K562 (cell line): ENCODE data around the gene CHAC1. TPM values are rescaled to one million over a fixed set of nuclear protein-coding genes. Genes with fewer than 3 reads are reported as not detected.

Experiments used
- ARID3A ChIP-seq: IDR thresholded peaks from 2 replicates; pipeline ENCODE4 v1.6.1; 2012; ENCODE audit warnings: low read depth, low read length, improper control_type of control experiment, borderline replicate concordance
- PRDM10 ChIP-seq: fragments of 450-650 bp; IDR thresholded peaks from 2 replicates; pipeline ENCODE4 v1.6.1; 2018; ENCODE audit not compliant: partially characterized antibody
- RFX7 ChIP-seq: fragments of 250-450 bp; sonication (Bioruptor Pico); IDR thresholded peaks from 2 replicates; pipeline ENCODE4 v1.5.1; 2021; ENCODE audit warnings: mild to moderate bottlenecking
- RNF2 ChIP-seq: sonication (generic); IDR thresholded peaks from 2 replicates; pipeline ENCODE4 v1.6.1; 2016
- THRAP3 ChIP-seq: fragments of 450-650 bp; IDR thresholded peaks from 2 replicates; pipeline ENCODE4 v1.6.1; 2016; ENCODE audit warnings: mild to moderate bottlenecking, inconsistent platforms, borderline replicate concordance
- ZBTB43 ChIP-seq: sonication (generic); formaldehyde crosslinking; IDR thresholded peaks from 2 replicates; pipeline ENCODE4 v1.8.0; 2023; ENCODE audit warnings: mild to moderate bottlenecking, missing genetic modification reagents
- ZNF274 ChIP-seq: IDR thresholded peaks from 2 replicates; pipeline ENCODE4 v1.6.1; 2011; ENCODE audit warnings: low read depth, mild to moderate bottlenecking, low read length, moderate library complexity, borderline replicate concordance
- ZNF407 ChIP-seq: fragments of 450-650 bp; IDR thresholded peaks from 2 replicates; pipeline ENCODE4 v1.6.1; 2016; ENCODE audit warnings: low read depth
- polyA plus RNA-seq, 8 experiments: library from polyadenylated mRNA; depleted of rRNA in 4 of 8; stranded (reverse) in 5 of 8; unstranded in 3 of 8; fragments of >200 nt; fragmentation: Nextera tagmentation in 2 of 8; fragmentation: Illumina TruSeq in 1 of 8; extraction: Ambion mirVana in 2 of 8; extraction: Trizol in 1 of 8; gene quantifications; 2 replicates each; pipeline versions ENCODE4 v1.2.1 to v1.2.3, GENCODE V29; 2011 to 2014; ENCODE audit warnings: inconsistent platforms in 1 of 8, missing spikeins in 1 of 8
- total RNA-seq, 7 experiments: library from RNA; depleted of rRNA in 6 of 7; stranded (reverse); fragments of >200 nt in 6 of 7; fragmentation: Illumina TruSeq in 2 of 7; extraction: Trizol in 2 of 7; gene quantifications; 2 replicates each; pipeline versions ENCODE4 v1.2.1 to v1.2.3, GENCODE V29; 2011 to 2021; ENCODE audit warnings: low replicate concordance in 1 of 7
- TF ChIP-seq, protein P1 (sequence below): sonication (generic); formaldehyde crosslinking; IDR thresholded peaks from 2 replicates; pipeline ENCODE4 v1.8.0; 2022; ENCODE audit warnings: missing genetic modification reagents, mild to moderate bottlenecking, borderline replicate concordance

CHAC1 gene
- total and polyA plus RNA-seq, 9 of the 15 experiments (the other 6 are each of a cell fraction or from before 2014, with no cell fraction given): 0.47 to 39.0 (median 7.5) TPM

DNA sequence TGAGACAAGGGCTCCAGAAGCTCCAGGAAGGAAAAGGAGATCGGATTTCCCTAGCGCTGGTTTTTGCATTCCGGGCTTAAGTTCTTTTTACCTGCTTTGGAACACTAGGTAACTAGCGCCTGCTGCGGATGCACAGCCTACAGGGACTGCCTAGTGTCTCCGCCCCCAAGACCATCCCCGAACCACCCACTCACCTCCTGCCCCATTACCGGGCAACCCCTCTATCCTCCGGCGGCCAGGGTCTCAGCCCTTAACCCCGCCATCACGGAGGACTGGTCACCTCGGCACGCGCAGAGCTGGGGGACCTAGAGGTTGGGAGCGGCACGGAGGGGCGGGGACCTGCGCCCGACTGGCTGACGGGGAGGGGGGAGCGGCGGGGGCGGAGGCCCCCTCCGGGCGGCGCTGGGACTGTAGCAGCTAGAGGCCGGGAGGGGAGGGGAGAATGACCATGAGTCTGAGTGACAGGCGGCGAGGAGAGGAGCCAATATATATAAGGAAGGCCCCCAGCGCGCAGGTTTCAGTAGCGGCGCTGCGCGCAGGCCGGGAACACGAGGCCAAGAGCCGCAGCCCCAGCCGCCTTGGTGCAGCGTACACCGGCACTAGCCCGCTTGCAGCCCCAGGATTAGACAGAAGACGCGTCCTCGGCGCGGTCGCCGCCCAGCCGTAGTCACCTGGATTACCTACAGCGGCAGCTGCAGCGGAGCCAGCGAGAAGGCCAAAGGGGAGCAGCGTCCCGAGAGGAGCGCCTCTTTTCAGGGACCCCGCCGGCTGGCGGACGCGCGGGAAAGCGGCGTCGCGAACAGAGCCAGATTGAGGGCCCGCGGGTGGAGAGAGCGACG lies 24.2 kb upstream of the CHAC1 start, which contains the start of gene DLL4 (continued):
- TF ChIP-seq ZNF407 (no peak), RNF2 (peak; percentile 44; the same call in 1 of the 2 replicates), RFX7 (CRISPR knock-in tag) (no peak), PRDM10 (no peak), ARID3A (no peak), ZBTB43 (CRISPR knock-in tag) (peak; percentile 84; the same call in 1 of the 2 replicates), THRAP3 (no peak), ZNF274 (no peak)
- TF ChIP-seq, protein P1, sequence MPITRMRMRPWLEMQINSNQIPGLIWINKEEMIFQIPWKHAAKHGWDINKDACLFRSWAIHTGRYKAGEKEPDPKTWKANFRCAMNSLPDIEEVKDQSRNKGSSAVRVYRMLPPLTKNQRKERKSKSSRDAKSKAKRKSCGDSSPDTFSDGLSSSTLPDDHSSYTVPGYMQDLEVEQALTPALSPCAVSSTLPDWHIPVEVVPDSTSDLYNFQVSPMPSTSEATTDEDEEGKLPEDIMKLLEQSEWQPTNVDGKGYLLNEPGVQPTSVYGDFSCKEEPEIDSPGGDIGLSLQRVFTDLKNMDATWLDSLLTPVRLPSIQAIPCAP: peak; percentile 82; the same call in 1 of the 2 replicates
